B cell (primary cell): ENCODE results near the gene DDX23.

Source experiments
- EZH2 ChIP-seq: IDR thresholded peaks from 2 replicates; pipeline ENCODE4 v1.6.1; 2012; ENCODE audit warnings: borderline replicate concordance, low read depth, mild to moderate bottlenecking, moderate library complexity, low read length; ENCODE audit not compliant: insufficient read depth, poor library complexity, severe bottlenecking
- TF ChIP-seq, protein P1 (sequence below): fragments of 200-600 bp; IDR thresholded peaks from one replicate; pipeline ENCODE4 v1.8.0; 2022; ENCODE audit warnings: antibody characterized with exemption, mild to moderate bottlenecking

DNA sequence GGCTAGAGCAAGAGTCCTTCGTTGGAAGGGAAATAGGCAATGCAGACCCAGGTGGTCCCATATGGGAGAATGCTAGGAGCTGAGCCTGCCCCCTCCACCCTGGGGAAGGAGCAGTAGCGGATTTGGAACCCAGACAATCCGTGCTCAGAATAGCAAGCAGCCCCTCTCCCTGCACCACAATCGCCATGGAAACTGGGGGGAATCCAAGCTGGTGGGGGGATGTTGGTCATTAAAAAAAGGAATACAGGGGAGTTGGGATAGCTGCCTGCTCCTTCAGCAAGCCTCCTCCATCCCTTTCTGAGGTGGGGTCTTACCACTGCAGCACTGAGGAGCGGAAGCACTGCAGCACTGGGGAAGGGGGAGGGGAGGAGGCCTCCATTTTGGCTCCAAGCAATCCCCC, 10.8 kb upstream of the DDX23 start:
- TF ChIP-seq, protein P1, sequence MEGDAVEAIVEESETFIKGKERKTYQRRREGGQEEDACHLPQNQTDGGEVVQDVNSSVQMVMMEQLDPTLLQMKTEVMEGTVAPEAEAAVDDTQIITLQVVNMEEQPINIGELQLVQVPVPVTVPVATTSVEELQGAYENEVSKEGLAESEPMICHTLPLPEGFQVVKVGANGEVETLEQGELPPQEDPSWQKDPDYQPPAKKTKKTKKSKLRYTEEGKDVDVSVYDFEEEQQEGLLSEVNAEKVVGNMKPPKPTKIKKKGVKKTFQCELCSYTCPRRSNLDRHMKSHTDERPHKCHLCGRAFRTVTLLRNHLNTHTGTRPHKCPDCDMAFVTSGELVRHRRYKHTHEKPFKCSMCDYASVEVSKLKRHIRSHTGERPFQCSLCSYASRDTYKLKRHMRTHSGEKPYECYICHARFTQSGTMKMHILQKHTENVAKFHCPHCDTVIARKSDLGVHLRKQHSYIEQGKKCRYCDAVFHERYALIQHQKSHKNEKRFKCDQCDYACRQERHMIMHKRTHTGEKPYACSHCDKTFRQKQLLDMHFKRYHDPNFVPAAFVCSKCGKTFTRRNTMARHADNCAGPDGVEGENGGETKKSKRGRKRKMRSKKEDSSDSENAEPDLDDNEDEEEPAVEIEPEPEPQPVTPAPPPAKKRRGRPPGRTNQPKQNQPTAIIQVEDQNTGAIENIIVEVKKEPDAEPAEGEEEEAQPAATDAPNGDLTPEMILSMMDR, result no peak
- TF ChIP-seq EZH2, result no peak
